ENCODE measurements around the gene EEFSEC. TPM values are rescaled to one million over a fixed set of nuclear protein-coding genes. Genes with fewer than 3 reads are reported as not detected.

EEFSEC gene
- total and polyA plus RNA-seq, 2 of the 8 experiments (the other 6 are each of a cell fraction or from before 2014, with no cell fraction given) = 13.1 to 19.8 TPM

DNA sequence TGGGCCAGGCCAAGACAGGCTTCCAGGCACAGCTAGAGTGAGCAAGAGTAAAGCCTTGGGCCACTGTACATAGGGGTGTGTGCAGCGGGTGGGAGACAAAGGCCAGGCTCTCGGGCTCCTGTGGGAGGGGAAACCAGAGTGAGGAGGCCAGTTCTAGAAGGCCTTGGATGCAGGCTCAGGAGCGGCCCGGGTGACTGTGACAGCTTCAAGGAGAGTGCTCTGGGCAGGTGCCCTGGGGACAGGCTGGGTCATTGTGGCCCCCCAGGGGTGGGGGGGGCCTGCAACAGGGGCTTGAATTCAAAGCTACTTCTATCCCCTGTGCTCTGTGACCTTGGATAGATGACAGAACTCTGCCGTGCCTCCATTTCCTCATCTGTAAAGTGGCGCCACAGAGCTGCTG is 204.3 kb downstream of the EEFSEC start:
- Histone ChIP-seq H2BK5ac (ENCODE audit: low read depth, low read length) (no peak overlapping the region), H4K8ac (ENCODE audit: extremely low read depth, insufficient read depth, low read length) (0 out of 2 replicates have a peak overlapping the region, but pooled peaks have one; percentile 0), H3K4me1 (replicated peaks in 1 of 4; ENCODE audit: control insufficient read depth in 3 of 4, insufficient read depth in 4 of 4, low read length in 3 of 4) (no peaks in the 10 kb centered on the region), H3K4me2 (ENCODE audit: insufficient read depth in 1 of 2, low read depth in 2 of 2, low read length in 2 of 2) (no peak overlapping the region), H3K27me3 (replicated peaks in 1 of 4; ENCODE audit: control insufficient read depth in 3 of 4, extremely low read depth in 1 of 4, insufficient read depth in 3 of 4, low read length in 3 of 4) (no peaks in the 10 kb centered on the region), H3K27ac (ENCODE audit: low read depth, low read length) (no peak overlapping the region), H2BK15ac (ENCODE audit: low read length) (no peak overlapping the region), H4K91ac (replicated peaks; ENCODE audit: insufficient read length, low read length) (no peak overlapping the region), H3K23ac (ENCODE audit: insufficient read length) (no peak overlapping the region), H3K36me3 (ENCODE audit: control insufficient read depth in 2 of 4, insufficient read depth in 4 of 4, low read length in 3 of 4) (no peaks in the 10 kb centered on the region), H3K9ac (replicated peaks in 1 of 4; ENCODE audit: extremely low read depth in 1 of 4, low read depth in 3 of 4, low read length in 3 of 4) (no peak overlapping the region), H2BK120ac (replicated peaks; ENCODE audit: low read depth, low read length) (no peak overlapping the region), H3K79me1 (ENCODE audit: low read depth, low read length) (no peaks in the 10 kb centered on the region), H3K79me2 (ENCODE audit: control insufficient read depth in 1 of 2, insufficient read depth in 2 of 2, low read length in 2 of 2) (no peaks in the 10 kb centered on the region), H3K18ac (ENCODE audit: extremely low read depth, low read length) (no peak overlapping the region), H2AFZ (ENCODE audit: low read length) (no peak overlapping the region), H2BK12ac (ENCODE audit: low read depth, low read length) (no peak overlapping the region), H3K56ac (replicated peaks; ENCODE audit: insufficient read length, low read depth, low read length) (no peak overlapping the region), H4K20me1 (replicated peaks in 1 of 2; ENCODE audit: control insufficient read depth in 1 of 2, insufficient read depth in 2 of 2, low read length in 2 of 2) (no peaks in the 10 kb centered on the region), H3K4me3 (ENCODE audit: extremely low read depth in 1 of 4, insufficient read depth in 2 of 4, low read depth in 3 of 4, low read length in 4 of 4) (no peak overlapping the region), H3K14ac (ENCODE audit: insufficient read length) (no peak overlapping the region), H3K9me3 (ENCODE audit: insufficient read depth in 2 of 2, low read depth in 1 of 2, low read length in 1 of 2) (no peaks in the 10 kb centered on the region), H3K23me2 (ENCODE audit: low read depth, low read length) (no peaks in the 10 kb centered on the region), H2BK20ac (ENCODE audit: low read length) (no peak overlapping the region), H3K4ac (replicated peaks; ENCODE audit: insufficient read length, low read depth, low read length) (no peak overlapping the region), H4K5ac (ENCODE audit: insufficient read length, low read depth, low read length) (no peak overlapping the region), H2AK5ac (ENCODE audit: low read depth, low read length) (no peak overlapping the region)
- no peak for FAIRE-seq
- CTCF ChIA-PET (ENCODE audit: partially characterized antibody) = interaction anchor here (1.0 to 6.7 kb wide), 8 partner anchors 9 to 131 kb away, joined by 3 to 31 read pairs (median 4); no protein-coding TSS in a partner anchor
- 92% methylated on average over 6 of the region's 6 CpGs; no CpG with 5 or more reads in 1 of the 2 experiments for WGBS, 2 experiments (ENCODE audit: extremely low coverage in 1 of 2, insufficient coverage in 1 of 2, insufficient read length in 1 of 2, insufficient replicate concordance in 2 of 2, low coverage in 1 of 2, low lambda C conversion rate in 2 of 2, missing lambda C conversion rate in 1 of 2)
- POLR2A ChIA-PET (ENCODE audit: partially characterized antibody) = no interaction called here
- DNase-seq (ENCODE audit: low read depth in 1 of 2, low spot score in 2 of 2) = no peak
- TF ChIP-seq SP1 (IDR thresholded peaks at IDR 0.05; ENCODE audit: low read depth, low read length) = no peak
- no peak for TF ChIP-seq SIRT6 (IDR thresholded peaks at IDR 0.05; ENCODE audit: low read length)
- no peak for TF ChIP-seq EGR1 (IDR thresholded peaks at IDR 0.05; ENCODE audit: borderline replicate concordance, low read depth, low read length)
- TF ChIP-seq TAF7 (optimal IDR thresholded peaks at IDR 0.05; ENCODE audit: borderline replicate concordance, low read depth, low read length) = no peak
- TF ChIP-seq, protein P1, sequence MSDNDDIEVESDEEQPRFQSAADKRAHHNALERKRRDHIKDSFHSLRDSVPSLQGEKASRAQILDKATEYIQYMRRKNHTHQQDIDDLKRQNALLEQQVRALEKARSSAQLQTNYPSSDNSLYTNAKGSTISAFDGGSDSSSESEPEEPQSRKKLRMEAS (IDR thresholded peaks at IDR 0.05) = no peak
- TF ChIP-seq POLR2AphosphoS5 (IDR thresholded peaks at IDR 0.05; ENCODE audit: low read depth, low read length) = no peak
- TF ChIP-seq RBBP5 (IDR thresholded peaks at IDR 0.05; ENCODE audit: borderline replicate concordance, low read depth, low read length) = no peak
- TF ChIP-seq HDAC6 (IDR thresholded peaks at IDR 0.05; ENCODE audit: low read depth, low read length) = no peak
- TF ChIP-seq, protein P2, sequence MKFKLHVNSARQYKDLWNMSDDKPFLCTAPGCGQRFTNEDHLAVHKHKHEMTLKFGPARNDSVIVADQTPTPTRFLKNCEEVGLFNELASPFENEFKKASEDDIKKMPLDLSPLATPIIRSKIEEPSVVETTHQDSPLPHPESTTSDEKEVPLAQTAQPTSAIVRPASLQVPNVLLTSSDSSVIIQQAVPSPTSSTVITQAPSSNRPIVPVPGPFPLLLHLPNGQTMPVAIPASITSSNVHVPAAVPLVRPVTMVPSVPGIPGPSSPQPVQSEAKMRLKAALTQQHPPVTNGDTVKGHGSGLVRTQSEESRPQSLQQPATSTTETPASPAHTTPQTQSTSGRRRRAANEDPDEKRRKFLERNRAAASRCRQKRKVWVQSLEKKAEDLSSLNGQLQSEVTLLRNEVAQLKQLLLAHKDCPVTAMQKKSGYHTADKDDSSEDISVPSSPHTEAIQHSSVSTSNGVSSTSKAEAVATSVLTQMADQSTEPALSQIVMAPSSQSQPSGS (IDR thresholded peaks at IDR 0.05; ENCODE audit: low read length) = no peak
- no peak for TF ChIP-seq NANOG (IDR thresholded peaks at IDR 0.05; ENCODE audit: insufficient read depth, low read depth, low read length, poor library complexity, severe bottlenecking)
- no peak for TF ChIP-seq ATF3 (IDR thresholded peaks at IDR 0.05; ENCODE audit: insufficient read depth, low read depth, low read length)
- no peak for TF ChIP-seq ZNF274 (IDR thresholded peaks at IDR 0.05; ENCODE audit: borderline replicate concordance, extremely low read depth, low read length)
